GM19240 (cell line): ENCODE data around the gene TMEM161A.
"Not testable (repeated sequence)": the region's sequence is repeated elsewhere in the genome, so short reads cannot be mapped to it uniquely, and the experiment has no call there.

Source experiments
- DNase-seq: peaks from one replicate; pipeline ENCODE4 v3.0.0; 2011; ENCODE audit warnings: low spot score; ENCODE audit not compliant: insufficient read length

Gene TMEM161A

GRCh38 chr19:19138109-19138981, at the start of gene TMEM161A:
TMEM161A (minus strand) TSS chr19:19138478; CDS start chr19:19138428, 50 bp downstream.
- DNase-seq, result peak; percentile 100

- no peak for DNase-seq
Measured at GRCh38 chr19:19186742-19187141, 48.5 kb upstream of the TMEM161A start.

- no peak for DNase-seq
Measured at GRCh38 chr19:19185853-19186740, 47.8 kb upstream of the TMEM161A start.

- no peak for DNase-seq
Measured at GRCh38 chr19:19181488-19181998, 43.3 kb upstream of the TMEM161A start.

GRCh38 chr19:19179548-19180441, 41.5 kb upstream of the TMEM161A start:
- no peak for DNase-seq

GRCh38 chr19:19176950-19177349, 38.7 kb upstream of the TMEM161A start:
- no peak for DNase-seq

GRCh38 chr19:19173243-19173642, 35.0 kb upstream of the TMEM161A start:
- DNase-seq, result not testable (repeated sequence)

GRCh38 chr19:19171821-19172532, 33.7 kb upstream of the TMEM161A start:
- no peak for DNase-seq

GRCh38 chr19:19170873-19171672, 32.8 kb upstream of the TMEM161A start:
- no peak for DNase-seq

- DNase-seq, result peak; percentile 85
Measured at GRCh38 chr19:19170053-19170872, 32.0 kb upstream of the TMEM161A start, which contains the start of gene MEF2B. MEF2B (minus strand) TSS chr19:19170263; CDS start chr19:19150735, 19,528 bp downstream.

GRCh38 chr19:19169236-19170052, 31.2 kb upstream of the TMEM161A start:
- DNase-seq, result no peak

- DNase-seq, result no peak
Measured at GRCh38 chr19:19167612-19168011, 29.3 kb upstream of the TMEM161A start.

GRCh38 chr19:19165396-19165795, 27.1 kb upstream of the TMEM161A start:
- DNase-seq, result no peak

- no peak for DNase-seq
Measured at GRCh38 chr19:19162495-19162894, 24.2 kb upstream of the TMEM161A start.

- no peak for DNase-seq
Measured at GRCh38 chr19:19160461-19161035, 22.3 kb upstream of the TMEM161A start.

- DNase-seq, result no peak
Measured at GRCh38 chr19:19159534-19159933, 21.3 kb upstream of the TMEM161A start.

- DNase-seq, result no peak
Measured at GRCh38 chr19:19157808-19158207, 19.5 kb upstream of the TMEM161A start.
